Measurements from ENCODE around the gene CFAP77. TPM values are rescaled to one million over a fixed set of nuclear protein-coding genes. Genes with fewer than 3 reads are reported as not detected.

CFAP77 gene
- total RNA-seq, 2 donors from 2014 or later: not detected

DNA sequence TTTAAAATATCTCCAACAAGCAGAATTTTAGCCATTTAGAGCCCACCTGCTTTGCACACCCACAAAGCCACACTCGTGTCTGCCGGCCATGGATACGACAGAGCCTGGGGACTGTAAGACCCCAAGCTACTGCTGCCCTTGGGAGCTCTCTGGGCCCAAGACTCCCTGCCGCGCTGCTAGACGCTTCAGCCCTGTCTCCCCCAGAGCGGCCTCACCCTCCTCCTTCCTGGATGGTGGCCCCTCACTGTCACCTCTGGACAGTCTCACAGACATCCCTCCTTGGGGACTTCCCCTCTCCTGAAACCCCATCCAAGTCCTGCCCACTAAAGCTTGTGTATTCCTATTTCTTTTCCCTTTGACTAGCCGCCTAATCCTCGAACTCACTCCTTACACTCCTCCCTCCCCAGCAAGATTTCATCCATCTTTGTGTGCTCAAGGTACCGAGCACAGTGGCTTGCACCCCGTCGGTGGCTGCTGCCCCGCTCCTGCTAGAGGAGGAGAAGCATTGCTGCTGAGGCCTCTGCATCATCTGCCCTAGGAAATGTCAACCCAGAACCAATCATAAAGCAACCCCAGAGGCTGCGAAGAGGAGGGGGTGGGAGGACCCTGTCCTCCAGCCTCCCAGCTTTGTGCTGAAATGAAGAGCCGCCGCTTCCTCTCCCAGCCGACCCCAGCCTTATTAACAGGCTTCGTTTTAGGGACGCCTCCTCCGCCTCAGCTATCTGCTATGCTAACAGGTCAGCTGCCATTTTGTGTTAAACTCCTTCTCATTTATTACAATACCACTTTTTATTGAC lies 71.2 kb downstream of the CFAP77 start:
- Mint-ChIP-seq H3K4me3 (no peak overlapping the region), H3K9me3 (no peaks in the 10 kb centered on the region)

DNA sequence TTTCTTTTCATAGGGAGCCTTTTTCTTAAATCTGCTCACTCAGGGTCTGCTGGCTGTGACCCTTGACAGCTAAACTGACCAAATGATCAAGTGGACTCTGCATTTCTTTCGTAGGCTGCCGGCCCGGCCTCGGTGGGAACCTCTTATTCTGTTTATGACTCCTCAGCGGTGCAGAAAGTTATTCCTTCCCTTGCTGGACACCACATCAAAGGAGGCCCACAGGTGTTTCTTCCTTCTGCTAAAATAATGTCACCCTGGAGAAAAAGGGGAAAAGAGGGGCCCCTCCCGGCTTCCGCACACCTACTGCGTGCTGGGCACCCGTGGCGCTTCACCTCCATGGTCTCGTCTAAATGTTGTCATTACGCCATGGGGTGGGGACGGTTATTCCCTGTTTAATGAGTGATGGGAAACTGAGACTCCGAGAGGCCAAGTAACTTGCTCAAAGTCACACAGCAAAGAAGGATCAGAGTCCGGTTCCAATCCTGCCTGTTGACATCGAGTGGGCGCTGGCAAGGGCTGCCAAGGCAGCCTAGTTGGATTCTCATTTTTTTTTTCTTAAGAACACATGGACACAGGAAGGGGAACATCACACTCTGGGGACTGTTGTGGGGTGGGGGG lies 72.3 kb downstream of the CFAP77 start:
- H3K36me3 Mint-ChIP-seq (ENCODE audit: low read depth): no peaks in the 10 kb centered on the region
- no peak overlapping the region for H3K4me3 Mint-ChIP-seq
- no peak for ATAC-seq (replicated peaks)

More for the DNA sequence above, 71.2 kb downstream of the CFAP77 start:
- Mint-ChIP-seq H3K36me3 (ENCODE audit: low read depth) (no peaks in the 10 kb centered on the region), H3K4me1 (peaks cover 10% of the 10 kb centered on the region), H3K27me3 (peaks cover 6% of the 10 kb centered on the region), H3K27ac (no peak overlapping the region)
- ATAC-seq (replicated peaks): no peak

DNA sequence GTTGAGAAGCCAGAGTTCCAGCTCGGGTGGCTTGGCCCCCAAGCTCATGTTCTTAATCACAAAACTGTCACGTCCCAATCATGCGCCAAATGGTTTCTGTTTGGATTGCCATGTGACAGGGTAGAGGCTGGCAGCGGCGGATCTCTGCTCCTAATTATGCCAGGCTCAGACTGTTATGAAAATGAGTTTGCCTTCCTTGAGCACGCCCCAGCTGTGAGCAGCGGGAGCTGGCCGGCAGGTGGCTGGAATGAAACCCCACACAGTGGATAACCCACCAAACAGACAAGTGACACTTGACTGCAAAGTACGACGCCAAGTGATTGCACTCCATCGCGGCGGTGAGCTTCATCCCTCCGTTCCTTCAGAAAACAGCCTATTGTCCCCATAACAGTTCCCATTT lies 75.4 kb downstream of the CFAP77 start:
- H3K27ac Mint-ChIP-seq: no peak overlapping the region
- H3K36me3 Mint-ChIP-seq (ENCODE audit: low read depth): no peaks in the 10 kb centered on the region
- H3K4me1 Mint-ChIP-seq: peaks cover 22% of the 10 kb centered on the region
- no peaks in the 10 kb centered on the region for H3K9me3 Mint-ChIP-seq
- peaks cover 9% of the 10 kb centered on the region for H3K27me3 Mint-ChIP-seq
- H3K4me3 Mint-ChIP-seq: no peak overlapping the region
- no peak for ATAC-seq (replicated peaks)

More for the DNA sequence above, 72.3 kb downstream of the CFAP77 start:
- Mint-ChIP-seq H3K27ac (no peak overlapping the region), H3K4me1 (peaks cover 15% of the 10 kb centered on the region), H3K27me3 (peaks cover 9% of the 10 kb centered on the region), H3K9me3 (no peaks in the 10 kb centered on the region)

DNA sequence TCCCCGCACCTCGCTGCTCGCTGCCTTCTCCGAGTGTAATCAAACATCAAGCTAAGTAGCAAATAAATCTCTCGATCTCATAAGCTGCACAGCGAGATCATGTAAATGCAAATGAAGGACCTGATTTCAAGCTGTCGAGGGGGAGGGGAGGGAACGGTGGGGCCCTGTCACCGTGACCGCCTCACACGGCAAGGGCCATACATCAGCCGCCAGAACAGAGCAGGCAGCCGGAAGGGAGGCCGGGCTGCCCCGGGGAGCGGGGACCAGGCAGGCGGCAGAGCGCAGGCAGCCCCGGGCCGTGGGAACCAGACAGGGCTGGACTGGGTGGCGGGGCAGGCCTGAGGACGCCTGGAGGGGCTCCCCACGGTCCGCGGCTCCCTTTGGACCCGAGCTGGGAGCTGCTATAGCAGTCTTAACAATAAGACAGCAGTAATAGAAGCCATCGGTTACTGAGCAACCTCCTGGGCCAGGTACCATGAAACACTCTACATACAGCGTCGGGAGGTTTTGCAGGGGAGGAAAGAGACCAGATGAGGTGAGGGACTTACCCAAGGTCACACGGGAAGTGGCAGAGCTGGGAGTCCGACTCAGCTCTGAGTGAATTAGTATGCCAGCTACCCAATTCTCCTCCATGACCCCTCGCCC lies 76.8 kb downstream of the CFAP77 start:
- peak; percentile 97 for ATAC-seq (replicated peaks)
- H3K4me1 Mint-ChIP-seq: peaks cover 16% of the 10 kb centered on the region
- no peaks in the 10 kb centered on the region for H3K9me3 Mint-ChIP-seq
- H3K4me3 Mint-ChIP-seq: peak overlapping the region; percentile 67
- H3K36me3 Mint-ChIP-seq (ENCODE audit: low read depth): no peaks in the 10 kb centered on the region
- peaks cover 9% of the 10 kb centered on the region for H3K27me3 Mint-ChIP-seq
- H3K27ac Mint-ChIP-seq: peak overlapping the region; percentile 69

DNA sequence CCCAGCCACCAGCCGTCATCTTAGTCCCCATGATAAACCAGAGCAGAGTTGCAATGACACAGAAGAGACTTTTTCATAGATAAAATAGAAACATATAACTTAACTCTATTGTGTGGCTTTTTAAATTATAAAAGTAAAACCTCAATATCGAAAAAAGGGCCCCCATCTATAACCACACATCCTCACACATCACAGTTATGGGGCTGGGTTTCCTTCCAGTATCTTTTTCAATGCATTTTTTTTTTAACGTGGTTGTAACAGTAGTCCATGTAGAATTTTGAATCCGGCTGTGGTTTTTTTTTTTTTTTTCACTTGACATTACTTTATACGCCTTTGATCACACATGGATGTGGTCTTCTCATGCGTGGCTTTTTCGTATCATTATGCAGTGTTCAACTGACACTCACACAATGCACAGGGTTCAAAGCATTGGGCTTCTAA lies 77.4 kb downstream of the CFAP77 start:
- Mint-ChIP-seq H3K4me1 (peaks cover 16% of the 10 kb centered on the region), H3K9me3 (no peaks in the 10 kb centered on the region), H3K27me3 (peaks cover 9% of the 10 kb centered on the region), H3K27ac (peak overlapping the region; percentile 69), H3K36me3 (ENCODE audit: low read depth) (no peaks in the 10 kb centered on the region), H3K4me3 (peak overlapping the region; percentile 67)
- peak; percentile 69 for ATAC-seq (replicated peaks)

DNA sequence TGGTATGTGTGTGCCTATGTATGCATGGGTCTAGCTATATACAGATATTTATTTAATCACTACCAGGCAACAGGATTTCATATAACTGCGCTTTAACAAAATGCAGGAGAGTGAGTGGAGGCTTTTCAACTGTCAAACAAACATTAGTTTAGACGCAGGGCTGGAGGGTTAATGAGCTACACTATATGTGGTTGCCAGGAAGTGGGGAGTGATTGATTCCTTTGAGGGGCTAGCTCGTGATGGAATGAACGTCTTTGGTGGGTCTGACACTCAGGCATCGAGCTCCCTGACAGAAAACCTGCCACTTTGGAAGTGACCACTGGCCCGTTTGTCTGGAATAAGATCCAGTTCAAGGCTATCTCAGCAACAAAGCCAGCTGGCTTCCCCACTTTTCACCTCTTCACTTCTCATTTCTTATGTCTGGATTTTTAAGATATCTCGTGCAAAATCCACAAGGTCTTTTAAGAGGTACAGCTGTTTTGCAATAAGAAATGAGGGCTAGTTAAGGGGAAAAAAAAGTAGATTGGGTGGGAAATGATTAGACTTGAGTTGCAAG lies 78.0 kb downstream of the CFAP77 start:
- H3K36me3 Mint-ChIP-seq (ENCODE audit: low read depth): no peaks in the 10 kb centered on the region
- peaks cover 16% of the 10 kb centered on the region for H3K4me1 Mint-ChIP-seq
- H3K9me3 Mint-ChIP-seq: no peaks in the 10 kb centered on the region
- ATAC-seq (replicated peaks): no peak
- H3K4me3 Mint-ChIP-seq: peak overlapping the region; percentile 67
- peak overlapping the region; percentile 69 for H3K27ac Mint-ChIP-seq
- H3K27me3 Mint-ChIP-seq: peaks cover 9% of the 10 kb centered on the region

DNA sequence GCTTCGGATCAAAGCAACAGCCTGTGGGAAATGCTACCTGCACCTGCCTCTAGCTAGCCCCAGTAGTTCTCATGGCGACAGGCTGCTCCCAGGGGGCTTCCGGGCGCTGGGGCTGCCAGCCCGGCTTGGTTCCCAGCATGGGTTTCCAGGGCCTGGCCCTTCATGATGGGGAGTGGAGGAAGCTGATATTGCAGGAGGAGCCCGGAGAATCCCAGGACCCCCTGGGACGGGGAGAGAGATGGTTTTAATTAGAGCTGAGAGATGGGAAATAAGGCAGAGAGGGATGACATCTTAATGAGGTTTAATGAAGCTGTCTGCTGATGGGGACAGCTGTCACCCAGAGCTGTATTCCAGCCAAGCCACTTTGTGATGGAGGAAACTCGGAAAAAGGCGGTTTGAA lies 78.6 kb downstream of the CFAP77 start:
- Mint-ChIP-seq H3K27ac (no peak overlapping the region), H3K4me3 (no peak overlapping the region), H3K9me3 (no peaks in the 10 kb centered on the region), H3K4me1 (peaks cover 16% of the 10 kb centered on the region), H3K36me3 (ENCODE audit: low read depth) (no peaks in the 10 kb centered on the region), H3K27me3 (peaks cover 9% of the 10 kb centered on the region)
- no peak for ATAC-seq (replicated peaks)

DNA sequence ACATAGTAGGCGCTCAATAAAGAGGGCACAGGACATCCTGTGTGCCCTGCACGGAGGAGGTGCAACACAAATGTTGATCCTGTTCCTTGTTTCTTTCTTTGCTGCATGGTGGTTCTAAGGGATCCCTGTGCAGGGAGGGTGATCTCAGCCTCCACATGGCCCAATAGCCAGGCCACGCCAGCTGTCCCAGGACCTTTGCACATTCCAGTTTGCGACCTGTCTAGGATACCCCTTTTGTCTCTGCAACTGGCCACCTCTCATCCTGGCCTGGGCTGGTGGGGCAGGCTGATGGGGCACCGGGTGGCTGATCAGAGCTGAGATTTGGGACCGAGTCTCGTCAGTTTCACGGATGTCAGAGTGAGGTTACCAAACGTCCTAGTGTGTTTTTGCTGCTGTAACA lies 79.5 kb downstream of the CFAP77 start:
- Mint-ChIP-seq H3K4me1 (peaks cover 16% of the 10 kb centered on the region), H3K27me3 (peaks cover 9% of the 10 kb centered on the region), H3K27ac (no peak overlapping the region), H3K36me3 (ENCODE audit: low read depth) (no peaks in the 10 kb centered on the region), H3K9me3 (no peaks in the 10 kb centered on the region), H3K4me3 (no peak overlapping the region)
- no peak for ATAC-seq (replicated peaks)

DNA sequence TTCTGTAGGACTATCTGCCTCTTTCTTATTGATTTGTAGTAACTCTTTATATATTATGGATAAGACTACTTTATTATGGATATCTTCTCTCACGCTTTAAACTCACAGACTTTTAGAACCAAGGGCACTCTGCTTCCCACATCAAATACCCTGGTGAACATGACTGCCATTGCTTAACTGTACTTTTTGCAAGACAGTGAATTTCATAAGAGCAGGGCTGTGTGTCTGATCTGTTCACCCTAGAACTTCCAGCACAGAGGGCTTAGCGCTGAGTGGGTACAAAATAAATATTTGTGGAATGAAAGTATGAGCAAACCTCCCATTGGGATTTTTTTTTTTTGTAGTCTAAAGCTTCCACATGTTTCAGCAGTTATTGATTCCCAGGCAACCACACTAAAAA lies 84.8 kb downstream of the CFAP77 start:
- H3K27me3 Mint-ChIP-seq: peaks cover 10% of the 10 kb centered on the region
- no peaks in the 10 kb centered on the region for H3K4me1 Mint-ChIP-seq
- H3K36me3 Mint-ChIP-seq (ENCODE audit: low read depth): no peaks in the 10 kb centered on the region
- H3K27ac Mint-ChIP-seq: no peak overlapping the region
- ATAC-seq (replicated peaks): no peak
- H3K4me3 Mint-ChIP-seq: no peak overlapping the region
- H3K9me3 Mint-ChIP-seq: no peaks in the 10 kb centered on the region

DNA sequence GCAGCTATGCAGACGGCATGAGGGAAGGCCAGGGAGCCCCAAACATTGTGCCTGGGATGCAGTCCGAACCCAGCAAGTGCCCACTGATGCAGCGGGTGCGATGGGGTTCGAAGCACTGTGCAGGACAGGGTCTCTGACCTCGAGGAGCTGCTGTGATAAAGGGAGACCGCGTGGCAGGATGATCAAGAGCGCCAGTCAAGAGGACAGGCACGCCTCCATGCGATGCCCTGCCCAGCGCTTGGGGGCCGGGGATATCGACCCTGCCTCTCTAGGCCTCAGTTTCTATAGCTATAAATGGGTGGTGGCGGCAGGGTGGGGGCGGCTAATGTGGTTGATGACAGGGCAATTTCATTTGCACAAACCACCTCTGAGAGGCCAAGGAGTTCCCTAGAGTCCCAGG lies 87.7 kb downstream of the CFAP77 start:
- peaks cover 4% of the 10 kb centered on the region for H3K27me3 Mint-ChIP-seq
- H3K27ac Mint-ChIP-seq: no peak overlapping the region
- H3K36me3 Mint-ChIP-seq (ENCODE audit: low read depth): no peaks in the 10 kb centered on the region
- H3K4me3 Mint-ChIP-seq: no peak overlapping the region
- no peaks in the 10 kb centered on the region for H3K9me3 Mint-ChIP-seq
- no peaks in the 10 kb centered on the region for H3K4me1 Mint-ChIP-seq
- no peak for ATAC-seq (replicated peaks)

DNA sequence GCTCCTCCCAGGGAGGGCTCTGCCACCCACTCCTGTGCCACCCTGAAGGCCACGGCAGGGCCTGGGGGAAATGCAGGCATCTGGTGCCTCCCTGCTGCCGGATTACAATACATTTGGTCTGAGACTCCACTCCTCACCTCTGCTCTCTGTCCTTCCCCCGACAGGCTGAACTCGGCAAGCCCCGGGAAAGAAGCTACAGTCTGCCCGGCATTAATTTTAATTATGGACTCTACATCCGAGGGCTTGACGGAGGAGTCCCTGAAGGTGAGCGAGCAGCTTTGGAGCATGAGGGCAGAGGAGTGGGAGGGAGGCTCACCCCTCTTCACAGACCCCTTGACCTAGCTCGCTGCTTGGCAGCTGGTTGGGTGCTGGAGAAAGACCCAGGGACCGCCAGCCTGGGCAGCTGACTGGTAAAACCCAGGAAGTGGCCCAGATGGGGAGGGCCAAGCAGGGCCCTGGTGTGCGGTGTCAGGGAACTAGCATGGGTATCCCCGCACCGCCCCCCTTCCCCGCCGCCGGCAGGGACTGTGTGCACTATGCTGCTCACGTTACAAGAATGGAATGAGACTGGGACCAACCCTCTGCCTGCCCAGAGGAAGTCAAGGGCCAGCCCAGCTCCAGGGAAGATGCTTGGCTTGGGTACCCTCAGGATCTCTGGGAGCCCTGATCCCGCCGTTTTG lies 88.7 kb downstream of the CFAP77 start:
- no peak overlapping the region for H3K27ac Mint-ChIP-seq
- H3K9me3 Mint-ChIP-seq: no peaks in the 10 kb centered on the region
- H3K4me3 Mint-ChIP-seq: no peak overlapping the region
- peaks cover 4% of the 10 kb centered on the region for H3K27me3 Mint-ChIP-seq
- ATAC-seq (replicated peaks): no peak
- H3K4me1 Mint-ChIP-seq: no peaks in the 10 kb centered on the region
- no peaks in the 10 kb centered on the region for H3K36me3 Mint-ChIP-seq (ENCODE audit: low read depth)

DNA sequence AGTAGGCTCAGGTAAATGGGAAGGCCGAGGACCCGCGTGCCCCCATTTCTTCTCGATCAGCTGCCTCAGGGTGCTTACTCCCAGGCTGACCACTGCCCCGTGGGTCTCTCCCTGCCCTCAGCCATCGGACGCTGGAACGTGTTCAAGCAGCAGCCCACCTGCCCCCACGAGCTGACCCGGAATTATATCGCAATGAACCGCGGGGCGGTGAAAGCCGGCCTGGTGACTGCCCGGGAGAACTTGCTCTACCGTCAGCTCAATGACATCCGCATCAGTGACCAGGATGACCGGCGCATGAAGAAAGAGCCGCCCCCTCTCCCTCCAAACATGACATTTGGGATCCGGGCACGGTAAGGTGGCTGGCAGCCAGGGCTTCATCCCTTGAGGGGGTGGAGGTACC lies 89.2 kb downstream of the CFAP77 start:
- Mint-ChIP-seq H3K9me3 (no peaks in the 10 kb centered on the region), H3K4me3 (no peak overlapping the region), H3K27me3 (peaks cover 4% of the 10 kb centered on the region), H3K36me3 (ENCODE audit: low read depth) (no peaks in the 10 kb centered on the region), H3K27ac (no peak overlapping the region), H3K4me1 (no peaks in the 10 kb centered on the region)
- no peak for ATAC-seq (replicated peaks)

DNA sequence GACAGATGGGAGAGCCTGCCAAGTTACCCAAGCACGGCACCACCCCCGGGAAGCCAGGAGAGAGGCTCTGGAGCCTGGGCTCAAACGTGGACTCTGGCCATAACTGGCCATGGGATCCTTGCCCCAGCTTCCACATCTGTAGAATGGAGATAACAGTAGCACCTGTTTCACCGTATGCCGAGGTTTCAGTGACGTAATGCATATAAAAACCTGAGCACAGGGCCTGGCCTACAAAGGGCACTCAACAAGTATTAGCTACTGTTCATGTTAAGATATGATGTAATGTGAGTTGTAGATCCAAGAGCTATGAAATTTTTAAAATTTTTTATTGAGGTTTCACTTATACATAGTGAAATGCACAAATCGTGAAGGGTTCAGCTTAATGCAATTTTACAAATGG lies 90.2 kb downstream of the CFAP77 start:
- H3K4me3 Mint-ChIP-seq: no peak overlapping the region
- no peak for ATAC-seq (replicated peaks)
- H3K4me1 Mint-ChIP-seq: no peaks in the 10 kb centered on the region
- no peaks in the 10 kb centered on the region for H3K9me3 Mint-ChIP-seq
- H3K36me3 Mint-ChIP-seq (ENCODE audit: low read depth): no peaks in the 10 kb centered on the region
- no peak overlapping the region for H3K27ac Mint-ChIP-seq
- peaks cover 4% of the 10 kb centered on the region for H3K27me3 Mint-ChIP-seq

DNA sequence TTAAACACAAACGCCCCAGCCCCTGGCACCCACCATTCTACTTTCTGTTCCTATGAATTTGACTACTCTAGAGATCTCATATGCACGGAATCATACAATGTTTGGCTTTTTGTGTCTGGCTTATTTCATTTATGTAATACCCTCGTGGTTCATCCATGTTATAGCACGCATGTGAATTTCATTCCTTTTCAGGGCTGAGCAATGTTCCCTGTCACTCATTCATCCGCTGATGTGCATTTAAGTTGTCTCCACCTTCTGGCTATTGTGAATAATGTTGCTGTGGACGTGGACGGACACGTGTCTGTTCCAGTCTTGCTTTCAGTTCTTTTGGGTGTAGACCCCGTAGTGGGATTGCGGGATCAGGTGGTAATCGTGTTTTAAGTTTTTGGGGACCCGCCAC lies 92.5 kb downstream of the CFAP77 start:
- no peak for ATAC-seq (replicated peaks)
- H3K4me1 Mint-ChIP-seq: peaks cover 5% of the 10 kb centered on the region
- no peaks in the 10 kb centered on the region for H3K9me3 Mint-ChIP-seq
- no peaks in the 10 kb centered on the region for H3K27me3 Mint-ChIP-seq
- no peaks in the 10 kb centered on the region for H3K36me3 Mint-ChIP-seq (ENCODE audit: low read depth)
- H3K27ac Mint-ChIP-seq: no peak overlapping the region
- H3K4me3 Mint-ChIP-seq: no peak overlapping the region

Measured in activated T-helper 17 cell treated with anti-CD3 and anti-CD28 coated beads, Interleukin-2, amount 50 U/mL, for 72 hours (primary cell).